HG02870 (cell line): ENCODE measurements around the gene TAPBPL.
"Not testable (repeated sequence)": the region's sequence is repeated elsewhere in the genome, so short reads cannot be mapped to it uniquely, and the experiment has no call there.

Experiments used
- ATAC-seq: cut with Tn5 transposase; IDR thresholded peaks from one replicate; pipeline ENCODE4 v1.9.1; 2021; ENCODE audit warnings: mild to moderate bottlenecking, moderate library complexity; ENCODE audit not compliant: unreplicated experiment

TAPBPL gene

GRCh38 chr12:6451348-6452244 lies at the start of gene TAPBPL:
TSS of gene TAPBPL (plus strand) at chr12:6452042. CDS start at chr12:6452249, 207 bp downstream.
- ATAC-seq: peak; percentile 70

- no peak for ATAC-seq
Measured at GRCh38 chr12:6404390-6404789, 47.5 kb upstream of the TAPBPL start.

- ATAC-seq: no peak
Measured at GRCh38 chr12:6405963-6406362, 45.9 kb upstream of the TAPBPL start.

GRCh38 chr12:6407236-6407954 lies 44.4 kb upstream of the TAPBPL start:
- no peak for ATAC-seq

GRCh38 chr12:6416596-6416995 lies 35.2 kb upstream of the TAPBPL start:
- ATAC-seq: no peak

GRCh38 chr12:6418796-6419195 lies 33.0 kb upstream of the TAPBPL start:
- no peak for ATAC-seq

- ATAC-seq: no peak
Measured at GRCh38 chr12:6420364-6420763, 31.5 kb upstream of the TAPBPL start.

- no peak for ATAC-seq
Measured at GRCh38 chr12:6423267-6424007, 28.4 kb upstream of the TAPBPL start.

- ATAC-seq: no peak
Measured at GRCh38 chr12:6424008-6424347, 27.9 kb upstream of the TAPBPL start.

- no peak for ATAC-seq
Measured at GRCh38 chr12:6424866-6425265, 27.0 kb upstream of the TAPBPL start.

GRCh38 chr12:6425590-6426531 lies 26.0 kb upstream of the TAPBPL start:
- no peak for ATAC-seq

GRCh38 chr12:6426882-6427671 lies 24.8 kb upstream of the TAPBPL start:
- ATAC-seq: peak; percentile 54

- not testable (repeated sequence) for ATAC-seq
Measured at GRCh38 chr12:6427796-6428195, 24.0 kb upstream of the TAPBPL start.

GRCh38 chr12:6428326-6428725 lies 23.5 kb upstream of the TAPBPL start:
- no peak for ATAC-seq

GRCh38 chr12:6430124-6430989 lies 21.5 kb upstream of the TAPBPL start:
- no peak for ATAC-seq

- no peak for ATAC-seq
Measured at GRCh38 chr12:6432991-6433390, 18.9 kb upstream of the TAPBPL start.

GRCh38 chr12:6434205-6435140 lies 17.4 kb upstream of the TAPBPL start:
- ATAC-seq: no peak
